Epithelial cell of prostate (primary cell): Measurements from ENCODE around the gene ZSCAN31.
"Not testable (repeated sequence)": the region's sequence is repeated elsewhere in the genome, so short reads cannot be mapped to it uniquely, and the experiment has no call there.

Experiments used
- DNase-seq: peaks from one replicate; pipeline ENCODE4 v3.0.0-alpha.2; 2011; ENCODE audit warnings: low read depth, low spot score
- H3K27ac ChIP-seq: fragments of 450-650 bp; 2 replicates; pipeline ENCODE4 v1.5.1; 2017; ENCODE audit warnings: mild to moderate bottlenecking

ZSCAN31 gene

DNA sequence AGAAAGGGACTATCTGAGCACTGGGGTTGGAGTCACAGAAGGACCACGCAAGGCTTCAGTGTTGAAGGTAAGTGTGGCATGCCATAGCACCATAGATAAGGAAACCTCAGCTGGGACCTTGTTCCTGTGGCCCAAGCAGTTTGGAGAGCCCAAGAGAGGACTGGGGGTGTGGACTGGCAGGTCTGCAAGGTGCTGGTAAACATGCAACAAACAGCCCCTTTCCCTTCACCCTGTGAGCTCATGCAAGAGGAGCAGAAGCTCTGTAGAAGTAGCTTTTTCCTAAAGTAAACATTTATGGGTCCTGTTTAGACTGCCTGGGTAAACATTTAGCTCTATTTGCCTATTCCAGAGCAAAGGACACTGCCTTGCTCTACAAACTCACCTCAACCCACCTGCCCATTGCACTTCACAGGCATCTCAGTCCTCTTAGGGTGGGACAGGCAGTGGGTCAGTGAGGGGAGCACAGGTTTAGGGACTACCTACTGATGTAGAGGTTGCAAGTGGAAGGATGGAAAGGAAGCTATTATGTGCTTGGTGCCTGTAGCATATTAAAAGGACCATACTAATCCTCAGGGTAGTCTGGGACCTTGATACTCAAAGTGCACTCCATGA lies 12.0 kb downstream of the ZSCAN31 start:
- H3K27ac ChIP-seq = no peak overlapping the region
- DNase-seq = no peak

DNA sequence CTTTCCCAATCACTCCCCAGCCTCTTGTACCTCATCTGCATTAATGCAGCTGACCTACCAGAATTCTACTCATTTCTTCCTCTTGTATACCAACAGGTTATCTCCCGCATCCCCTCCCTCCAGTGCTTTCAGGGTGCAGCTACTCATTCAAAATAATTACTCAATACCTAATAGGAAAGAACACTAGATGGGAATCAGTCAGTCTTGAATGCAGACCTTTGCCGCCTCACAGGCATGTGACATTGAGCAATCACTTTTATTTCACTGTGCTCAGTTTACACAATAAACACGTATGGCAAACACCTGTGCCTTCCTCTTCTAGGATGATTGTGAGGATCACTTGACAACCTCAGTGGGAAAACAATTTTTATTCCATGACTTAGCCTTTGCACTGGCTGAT lies 13.3 kb downstream of the ZSCAN31 start:
- no peak for DNase-seq
- H3K27ac ChIP-seq = no peak overlapping the region

DNA sequence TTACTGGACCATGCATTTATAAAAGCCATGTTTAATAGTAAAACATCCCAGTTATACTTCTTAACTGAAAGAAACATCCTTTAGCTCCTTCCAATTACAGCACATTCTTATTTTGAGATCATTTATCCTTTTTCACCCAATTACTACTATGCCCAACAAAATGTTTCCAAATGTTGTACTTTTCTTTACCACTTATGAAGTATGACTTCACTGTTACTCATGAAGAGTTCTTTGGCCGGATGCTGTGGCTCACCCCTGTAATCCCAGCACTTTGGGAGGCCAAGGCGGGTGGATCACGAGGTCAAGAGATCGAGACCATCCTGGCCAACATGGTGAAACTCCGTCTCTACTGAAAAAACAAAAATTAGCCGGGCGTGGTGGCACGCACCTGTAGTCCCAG lies 18.1 kb downstream of the ZSCAN31 start:
- not testable (repeated sequence) for H3K27ac ChIP-seq, DNase-seq

DNA sequence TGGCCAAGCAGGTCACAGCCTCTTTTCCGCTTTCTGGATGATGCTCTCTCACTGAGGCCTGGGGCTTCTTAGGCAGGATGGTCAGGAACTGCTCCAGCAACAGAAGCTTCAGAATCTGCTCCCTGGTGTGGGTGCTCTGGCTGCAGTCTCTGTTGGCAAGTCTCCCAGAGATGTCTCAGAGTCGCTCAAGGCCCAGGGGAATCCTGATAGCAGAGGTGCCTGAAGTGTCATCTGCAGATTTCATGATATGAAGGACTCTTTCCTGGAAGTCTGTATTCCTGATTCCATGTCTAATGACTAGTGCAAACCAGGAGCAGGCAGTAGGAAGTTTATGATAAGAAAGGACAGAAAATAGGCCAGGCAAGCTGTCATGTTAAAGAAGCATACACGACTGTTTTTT lies 20.3 kb downstream of the ZSCAN31 start:
- no peak overlapping the region for H3K27ac ChIP-seq
- no peak for DNase-seq

DNA sequence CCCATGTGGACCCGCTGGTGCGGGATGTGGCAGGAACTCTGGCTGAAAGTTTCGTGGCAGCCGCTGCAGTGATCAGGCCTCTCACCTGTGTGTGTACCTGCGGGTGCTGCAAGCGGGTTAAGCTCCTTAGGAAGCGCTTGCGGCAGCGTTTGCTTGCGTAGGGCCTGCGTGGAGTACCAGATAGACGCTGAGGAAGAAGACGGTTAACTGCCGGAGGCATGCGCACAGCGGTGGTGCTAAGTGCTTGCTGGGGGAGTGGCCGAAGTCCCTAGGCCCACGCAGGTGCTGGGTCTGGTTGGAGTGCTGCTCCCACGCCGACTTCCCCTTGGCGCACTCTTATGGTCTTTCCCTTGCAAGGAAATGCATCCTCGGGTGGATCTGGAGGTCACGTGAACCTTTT lies 23.0 kb downstream of the ZSCAN31 start:
- DNase-seq = no peak
- no peak overlapping the region for H3K27ac ChIP-seq

- no peak for DNase-seq
These were observed 24.7 kb downstream of the ZSCAN31 start for GRCh38 chr6:28311139-28311823.

GRCh38 chr6:28306363-28306762 lies 29.6 kb downstream of the ZSCAN31 start:
- not testable (repeated sequence) for DNase-seq, H3K27ac ChIP-seq

More at GRCh38 chr6:28311139-28311823, 24.7 kb downstream of the ZSCAN31 start:
- H3K27ac ChIP-seq = no peak overlapping the region

DNA sequence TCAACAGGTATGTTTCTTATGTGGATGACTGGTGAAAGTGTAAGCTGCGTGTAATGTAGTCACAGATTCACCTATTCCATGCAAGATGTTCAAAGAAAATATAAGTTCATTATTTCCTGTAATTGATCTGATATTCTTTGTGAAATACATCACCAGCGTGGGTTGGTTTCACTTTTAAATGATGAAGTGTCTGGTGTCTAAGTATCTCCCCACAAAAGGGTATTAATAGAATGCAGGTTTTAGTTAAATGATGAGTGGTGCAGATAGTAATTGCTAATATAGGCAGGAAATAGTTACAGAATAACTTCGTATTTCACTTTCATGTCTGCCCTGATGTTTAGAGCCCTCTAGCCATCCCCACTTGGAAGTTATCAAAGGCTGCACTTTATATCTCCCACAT lies 32.4 kb downstream of the ZSCAN31 start:
- H3K27ac ChIP-seq = no peak overlapping the region
- no peak for DNase-seq

DNA sequence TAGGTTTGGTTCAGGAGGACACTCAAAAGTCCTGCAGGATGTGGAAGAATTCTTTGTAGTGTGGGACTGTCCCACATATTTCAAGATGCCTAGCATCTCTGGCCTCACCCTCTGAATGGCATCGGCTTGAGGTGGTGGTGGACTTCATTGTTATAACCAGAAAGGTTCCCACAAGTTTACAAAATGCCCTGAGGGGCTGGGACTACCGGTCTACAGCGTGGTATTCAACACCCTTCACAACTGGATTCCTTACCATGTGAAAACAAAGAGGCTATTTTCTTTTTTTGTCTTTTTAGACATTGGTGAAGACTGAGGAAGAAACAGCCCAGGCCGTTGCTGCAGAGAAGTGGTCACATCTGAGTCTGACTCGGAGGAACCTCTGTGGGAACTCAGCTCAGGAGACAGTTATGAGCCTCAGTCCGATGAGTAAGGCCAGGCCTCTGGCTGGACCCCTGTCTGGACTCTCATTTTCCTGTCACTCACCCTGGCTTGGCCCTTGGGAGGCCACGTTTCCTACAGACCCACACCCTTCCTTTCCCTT lies 39.4 kb downstream of the ZSCAN31 start:
- H3K27ac ChIP-seq = no peak overlapping the region
- DNase-seq = no peak

GRCh38 chr6:28295326-28295725 lies 40.6 kb downstream of the ZSCAN31 start:
- no peak for DNase-seq
- H3K27ac ChIP-seq = no peak overlapping the region

GRCh38 chr6:28291573-28291972 lies 44.4 kb downstream of the ZSCAN31 start:
- H3K27ac ChIP-seq = no peak overlapping the region
- DNase-seq = no peak

- DNase-seq = no peak
- no peak overlapping the region for H3K27ac ChIP-seq
These were observed 53.0 kb downstream of the ZSCAN31 start for GRCh38 chr6:28282926-28283325.

DNA sequence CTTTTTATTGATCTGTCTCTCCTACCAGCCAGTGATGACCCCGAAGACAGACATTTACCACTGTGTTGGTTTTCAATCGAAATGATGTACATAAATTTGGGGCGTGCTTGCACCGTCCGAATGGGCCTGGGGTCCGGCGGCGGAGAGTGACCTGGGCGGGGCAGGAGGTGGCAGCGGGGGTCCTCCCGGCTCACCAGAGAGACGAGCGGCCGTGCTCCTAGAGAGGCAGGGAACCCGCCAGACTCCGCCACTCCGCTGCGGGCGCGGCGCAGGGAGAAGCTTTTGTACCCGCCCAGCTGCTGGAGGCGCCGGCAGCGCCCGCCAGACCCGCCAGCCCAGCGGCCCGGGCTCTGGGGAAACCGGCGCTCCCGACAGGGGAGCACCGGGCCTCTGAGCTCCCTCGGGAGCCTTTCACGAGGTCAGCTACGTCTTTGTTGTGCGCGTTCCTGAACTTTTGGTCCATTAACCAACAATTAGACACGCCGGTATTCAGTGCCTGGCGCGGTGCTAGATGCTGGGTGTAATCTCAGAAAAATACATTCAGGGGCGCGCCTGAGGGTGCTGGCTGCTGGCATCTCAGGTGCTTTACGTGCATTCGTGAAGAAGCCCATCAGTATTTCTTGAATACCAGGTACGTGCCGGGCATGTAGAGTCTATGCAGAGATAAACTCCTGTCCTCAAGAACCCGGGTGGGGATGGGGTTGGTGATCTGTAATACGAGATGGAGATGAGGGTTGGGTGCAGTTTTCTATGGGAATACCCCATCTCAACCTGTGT lies 54.5 kb downstream of the ZSCAN31 start, which contains the start of gene PGBD1:
Gene PGBD1 (plus strand): TSS at position 285 of the 777 bp plus-strand sequence. CDS start 2,242 bp downstream, outside the sequence.
- no peak for DNase-seq
- H3K27ac ChIP-seq = peak within 1 kb of the TSS; percentile 5

DNA sequence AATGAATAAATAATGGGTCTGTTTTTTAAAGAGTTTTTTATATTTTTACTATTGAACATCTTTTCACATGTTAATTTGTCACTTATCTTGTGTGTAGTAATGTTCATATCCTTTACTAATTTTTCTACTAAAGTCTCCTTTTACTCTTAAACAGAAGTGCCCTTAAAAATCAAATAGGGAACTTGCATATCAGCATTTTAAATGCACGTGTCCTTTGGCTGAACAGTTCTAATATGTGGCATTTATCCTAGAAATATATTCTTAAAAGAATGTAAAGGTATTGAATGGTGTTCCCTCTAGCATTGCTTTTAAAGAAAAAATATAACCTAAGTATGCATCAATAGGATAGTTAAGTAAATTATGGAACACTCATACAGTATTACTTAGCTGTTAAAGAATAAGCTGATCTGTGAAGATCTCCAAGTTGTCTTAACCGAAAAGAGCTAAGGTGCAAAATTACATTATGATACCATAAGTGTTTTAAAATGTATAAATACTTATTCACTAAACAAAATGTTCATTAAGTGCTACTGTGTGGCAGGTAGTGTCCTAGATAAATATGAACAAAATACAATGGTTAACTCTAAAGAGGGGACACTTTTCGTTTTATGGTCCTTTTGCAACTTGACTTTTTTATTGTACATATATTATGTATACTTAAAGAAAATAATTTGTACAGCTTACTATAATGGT lies 55.2 kb downstream of the ZSCAN31 start:
- no peak overlapping the region for H3K27ac ChIP-seq
- DNase-seq = no peak

DNA sequence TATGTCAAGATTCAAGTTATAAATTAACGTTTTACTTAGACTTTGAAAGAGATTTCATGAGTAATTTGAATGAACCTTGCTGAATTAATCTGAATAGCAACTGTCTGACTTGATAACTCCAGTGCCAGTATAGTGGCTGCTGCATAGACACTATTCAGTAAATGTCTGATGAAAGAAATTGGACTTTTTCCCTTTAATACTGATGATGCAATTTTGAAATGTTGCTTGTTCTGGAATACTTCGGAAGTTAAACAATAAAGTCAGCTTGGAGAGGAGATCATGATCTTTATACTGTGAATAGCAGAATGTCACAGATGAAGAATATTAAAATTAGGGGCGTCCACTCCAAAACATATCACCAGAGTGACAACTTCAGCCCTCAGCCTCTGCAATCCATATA lies 58.2 kb downstream of the ZSCAN31 start:
- H3K27ac ChIP-seq = no peak overlapping the region
- no peak for DNase-seq

GRCh38 chr6:28274888-28275287 lies 61.1 kb downstream of the ZSCAN31 start:
- H3K27ac ChIP-seq = no peak overlapping the region
- DNase-seq = no peak
